HFFc6 (cell line): Measurements from ENCODE around the gene SCN9A. TPM values are rescaled to one million over a fixed set of nuclear protein-coding genes. Genes with fewer than 3 reads are reported as not detected.
"Not testable (repeated sequence)": the region's sequence is repeated elsewhere in the genome, so short reads cannot be mapped to it uniquely, and the experiment has no call there.

ENCODE experiments used
- DNase-seq: peaks from one replicate; pipeline ENCODE4 v3.0.0-alpha.2; 2018
- H3K27ac Mint-ChIP-seq: 2 replicates; pipeline ENCODE4 v1.8.0; 2020; ENCODE audit warnings: mild to moderate bottlenecking, mixed read lengths
- H3K27me3 Mint-ChIP-seq: 2 replicates; pipeline ENCODE4 v1.8.0; 2021; ENCODE audit warnings: mild to moderate bottlenecking, moderate library complexity, mixed read lengths; ENCODE audit not compliant: insufficient read depth
- H3K36me3 Mint-ChIP-seq: 2 replicates; pipeline ENCODE4 v1.8.0; 2021; ENCODE audit warnings: low read depth, mixed read lengths
- H3K4me1 Mint-ChIP-seq: 2 replicates; pipeline ENCODE4 v1.8.0; 2020; ENCODE audit warnings: low read depth, mixed read lengths
- H3K4me3 Mint-ChIP-seq: 2 replicates; pipeline ENCODE4 v1.8.0; 2020; ENCODE audit warnings: mild to moderate bottlenecking, moderate library complexity, mixed read lengths
- H3K9me3 Mint-ChIP-seq: 2 replicates; pipeline ENCODE4 v1.8.0; 2020; ENCODE audit warnings: mild to moderate bottlenecking, mixed read lengths
- total RNA-seq, 6 experiments: library from RNA; stranded (reverse); fragmentation: NEBNext Ultra II Directional; extraction: Animal tissue kit (Norgen Biotek cat#: 25700); gene quantifications; 2 replicates in 1 of 6; 3 replicates in 5 of 6; pipeline ENCODE4 v1.2.3, GENCODE V29; 2021
- TF ChIP-seq, protein P1 (sequence below): fragments of 200-600 bp; sonication (generic); IDR thresholded peaks from 2 replicates; pipeline ENCODE4 v1.5.0; 2021; ENCODE audit warnings: antibody characterized with exemption, mild to moderate bottlenecking

The SCN9A gene
- total RNA-seq, 6 experiments from 2014 or later: 41.1 to 66.1 (median 55.8) TPM

DNA sequence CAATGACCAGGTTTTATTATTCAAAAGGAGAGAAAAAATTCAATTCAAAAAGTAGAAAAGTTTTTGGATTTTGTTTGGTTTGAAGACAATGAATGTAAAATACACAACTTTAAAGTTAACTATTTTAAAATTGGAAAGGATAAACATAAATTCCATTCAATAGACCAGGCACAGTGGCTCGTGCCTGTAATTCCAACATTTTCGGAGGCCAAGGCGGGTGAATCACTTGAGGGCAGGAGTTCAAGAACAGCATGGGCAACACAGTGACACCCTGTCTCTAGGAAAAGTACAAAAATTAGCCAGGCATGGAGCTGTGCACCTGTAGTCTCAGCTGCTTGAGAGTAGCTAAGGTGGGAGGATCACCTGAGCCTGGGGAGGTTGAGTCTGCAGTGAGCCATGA is 54.7 kb downstream of the SCN9A start:
- no peaks in the 10 kb centered on the region for H3K9me3 Mint-ChIP-seq
- DNase-seq: no peak
- H3K36me3 Mint-ChIP-seq: no peaks in the 10 kb centered on the region; the same call in 1 of the 2 replicates
- peak overlapping the region; percentile 2; the same call in 1 of the 2 replicates for H3K27ac Mint-ChIP-seq
- H3K27me3 Mint-ChIP-seq: no peaks in the 10 kb centered on the region
- peaks cover 42% of the 10 kb centered on the region for H3K4me1 Mint-ChIP-seq
- H3K4me3 Mint-ChIP-seq: peak overlapping the region; percentile 41; the same call in 1 of the 2 replicates
- TF ChIP-seq, protein P1, sequence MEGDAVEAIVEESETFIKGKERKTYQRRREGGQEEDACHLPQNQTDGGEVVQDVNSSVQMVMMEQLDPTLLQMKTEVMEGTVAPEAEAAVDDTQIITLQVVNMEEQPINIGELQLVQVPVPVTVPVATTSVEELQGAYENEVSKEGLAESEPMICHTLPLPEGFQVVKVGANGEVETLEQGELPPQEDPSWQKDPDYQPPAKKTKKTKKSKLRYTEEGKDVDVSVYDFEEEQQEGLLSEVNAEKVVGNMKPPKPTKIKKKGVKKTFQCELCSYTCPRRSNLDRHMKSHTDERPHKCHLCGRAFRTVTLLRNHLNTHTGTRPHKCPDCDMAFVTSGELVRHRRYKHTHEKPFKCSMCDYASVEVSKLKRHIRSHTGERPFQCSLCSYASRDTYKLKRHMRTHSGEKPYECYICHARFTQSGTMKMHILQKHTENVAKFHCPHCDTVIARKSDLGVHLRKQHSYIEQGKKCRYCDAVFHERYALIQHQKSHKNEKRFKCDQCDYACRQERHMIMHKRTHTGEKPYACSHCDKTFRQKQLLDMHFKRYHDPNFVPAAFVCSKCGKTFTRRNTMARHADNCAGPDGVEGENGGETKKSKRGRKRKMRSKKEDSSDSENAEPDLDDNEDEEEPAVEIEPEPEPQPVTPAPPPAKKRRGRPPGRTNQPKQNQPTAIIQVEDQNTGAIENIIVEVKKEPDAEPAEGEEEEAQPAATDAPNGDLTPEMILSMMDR: no peak

DNA sequence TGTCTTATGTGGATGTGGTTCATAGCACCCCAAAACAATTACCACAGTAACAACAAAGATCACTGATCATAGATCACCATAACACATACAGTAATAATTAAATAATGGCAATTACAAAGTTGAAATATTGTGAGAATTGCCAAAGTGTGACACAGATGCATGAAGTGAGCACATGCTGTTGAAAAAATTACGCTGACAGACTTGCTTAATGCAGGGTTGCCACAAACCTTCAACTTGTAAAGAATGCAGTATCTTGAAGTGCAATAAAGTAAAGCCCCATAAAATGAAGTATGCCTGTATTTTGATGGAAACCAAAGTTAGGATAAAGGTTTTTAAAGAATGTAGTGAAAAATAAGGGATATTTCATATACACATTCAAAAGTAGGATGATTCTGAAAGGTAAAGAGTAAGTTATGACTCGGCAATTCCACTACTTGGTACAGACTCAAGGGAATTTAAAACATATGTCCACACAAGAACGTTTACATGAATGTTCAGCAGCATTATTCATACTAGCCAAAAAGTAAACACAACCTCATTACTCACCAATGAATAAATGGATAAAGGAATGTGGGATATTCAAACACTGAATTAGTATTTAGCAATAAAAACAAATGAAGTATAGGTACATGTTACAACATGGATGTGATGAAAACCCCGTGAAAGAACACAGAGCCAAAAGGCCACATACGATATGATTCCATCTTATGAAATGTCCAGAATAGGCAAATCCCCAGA is 61.6 kb downstream of the SCN9A start:
- Mint-ChIP-seq H3K4me1 (peaks cover 43% of the 10 kb centered on the region), H3K4me3 (peak overlapping the region; percentile 40), H3K9me3 (no peaks in the 10 kb centered on the region), H3K27me3 (no peaks in the 10 kb centered on the region), H3K27ac (peak overlapping the region; percentile 94), H3K36me3 (peaks cover 32% of the 10 kb centered on the region)
- DNase-seq: peak; percentile 82
- TF ChIP-seq, protein P1: no peak

DNA sequence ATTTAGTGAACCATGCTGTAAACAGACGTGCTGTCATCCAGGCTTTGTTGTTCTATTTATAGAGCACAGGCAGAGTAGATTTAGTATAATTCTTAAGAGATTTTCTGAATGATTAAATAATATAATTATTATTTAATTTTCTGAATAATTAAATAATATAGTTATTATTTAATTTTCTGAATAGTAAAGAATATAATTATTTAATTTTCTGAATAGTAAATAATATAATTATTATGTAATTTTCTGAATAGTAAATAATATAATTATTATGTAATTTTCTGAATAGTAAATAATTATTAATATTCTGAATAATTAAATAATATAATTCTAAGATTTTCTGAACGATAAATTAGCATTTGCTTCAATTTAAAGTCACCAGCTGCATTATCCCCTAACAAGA is 62.9 kb downstream of the SCN9A start:
- peaks cover 43% of the 10 kb centered on the region for H3K36me3 Mint-ChIP-seq
- not testable (repeated sequence) for DNase-seq, H3K9me3 Mint-ChIP-seq, H3K27ac Mint-ChIP-seq, H3K27me3 Mint-ChIP-seq, H3K4me3 Mint-ChIP-seq
- peaks cover 43% of the 10 kb centered on the region for H3K4me1 Mint-ChIP-seq

DNA sequence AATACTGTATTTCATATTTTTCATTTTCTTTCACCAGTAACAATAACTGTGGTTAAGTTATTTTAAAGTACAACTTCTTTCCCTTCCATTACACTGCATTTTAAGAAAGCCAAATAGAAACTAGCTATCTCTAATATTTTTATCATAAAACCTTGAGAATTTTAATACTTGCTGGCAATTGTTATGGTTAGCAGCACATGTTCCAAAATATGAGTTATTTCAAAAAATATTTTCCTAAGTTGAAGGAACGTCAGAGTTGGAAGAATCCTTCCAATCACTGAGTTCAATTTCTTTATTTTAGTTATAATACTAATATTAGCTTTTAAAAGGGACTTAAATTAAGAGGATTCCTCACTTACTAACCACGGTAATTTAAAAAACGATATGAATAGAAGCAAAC is 68.4 kb downstream of the SCN9A start:
- TF ChIP-seq, protein P1: no peak
- DNase-seq: no peak
- H3K9me3 Mint-ChIP-seq: no peaks in the 10 kb centered on the region
- H3K27me3 Mint-ChIP-seq: no peaks in the 10 kb centered on the region; the same call in 1 of the 2 replicates
- peaks cover 3% of the 10 kb centered on the region; the same call in 1 of the 2 replicates for H3K4me1 Mint-ChIP-seq
- no peak overlapping the region for H3K4me3 Mint-ChIP-seq
- peaks cover 30% of the 10 kb centered on the region for H3K36me3 Mint-ChIP-seq
- H3K27ac Mint-ChIP-seq: no peak overlapping the region

DNA sequence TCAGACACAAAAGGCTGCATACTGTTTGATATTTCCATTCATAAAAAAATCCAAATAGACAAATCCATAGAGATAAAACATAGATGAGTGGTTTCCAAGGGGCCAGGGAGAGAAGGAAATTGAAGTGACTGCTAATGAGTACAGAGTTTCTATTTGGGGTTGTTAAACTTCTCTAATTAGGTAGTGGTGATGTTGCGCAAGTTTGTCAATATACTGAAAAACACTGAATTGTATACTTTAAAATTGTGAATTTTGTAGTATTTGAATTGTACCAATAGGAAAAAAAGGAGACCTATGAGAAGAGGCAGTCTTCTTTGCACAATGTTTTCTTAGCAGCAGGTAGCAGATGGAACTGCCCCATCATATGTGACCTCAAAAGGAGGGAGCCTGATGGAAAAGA is 71.1 kb downstream of the SCN9A start:
- H3K4me3 Mint-ChIP-seq: no peak overlapping the region
- H3K9me3 Mint-ChIP-seq: no peaks in the 10 kb centered on the region
- no peaks in the 10 kb centered on the region for H3K4me1 Mint-ChIP-seq
- DNase-seq: no peak
- H3K36me3 Mint-ChIP-seq: peaks cover 19% of the 10 kb centered on the region
- no peaks in the 10 kb centered on the region; the same call in 1 of the 2 replicates for H3K27me3 Mint-ChIP-seq
- TF ChIP-seq, protein P1: no peak
- H3K27ac Mint-ChIP-seq: no peak overlapping the region

DNA sequence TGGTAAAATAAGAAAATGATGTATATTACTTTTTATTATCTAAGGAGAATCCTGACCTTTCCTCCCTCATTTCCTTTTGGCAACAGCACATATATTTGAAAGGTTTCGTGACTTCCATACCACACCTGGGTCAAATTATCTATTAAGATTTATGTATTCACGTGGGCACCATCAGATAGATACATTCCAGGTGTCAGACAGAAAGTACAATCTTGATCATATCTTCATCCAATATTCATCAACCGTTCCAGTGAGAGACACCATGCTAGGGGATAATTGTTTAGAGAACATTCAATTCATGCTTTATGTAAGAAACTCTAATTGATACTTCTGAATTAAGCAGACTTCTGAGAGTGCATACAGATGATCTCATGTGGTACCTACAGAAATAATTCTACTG is 73.7 kb downstream of the SCN9A start:
- Mint-ChIP-seq H3K27ac (no peak overlapping the region), H3K27me3 (no peaks in the 10 kb centered on the region), H3K9me3 (no peaks in the 10 kb centered on the region), H3K4me1 (no peaks in the 10 kb centered on the region), H3K36me3 (peaks cover 7% of the 10 kb centered on the region), H3K4me3 (no peak overlapping the region)
- TF ChIP-seq, protein P1: no peak
- DNase-seq: no peak
